Panc1 (cell line): ENCODE results near the gene ISCA2. TPM values are rescaled to one million over a fixed set of nuclear protein-coding genes. Genes with fewer than 3 reads are reported as not detected.

Source experiments
- ATAC-seq: fragments of 200-7000 bp; cut with Tn5 transposase; 2 replicates; pipeline ENCODE4 v1.9.1; 2020; ENCODE audit warnings: mild to moderate bottlenecking, moderate library complexity
- BruUV-seq: library from RNA; stranded (reverse); fragments of 400-500 nt; replicated peaks from 2 replicates; lab custom pipeline; 2021; lab: Mats Ljungman, UMichigan
- CTCF ChIA-PET: fragments of 300-600 bp; sonication (Branson Sonifier 250); formaldehyde crosslinking; loops from one replicate; lab custom pipeline; 2022; ENCODE audit warnings: antibody characterized with exemption; lab: Charles Lee
- POLR2A ChIA-PET: fragments of 300-600 bp; sonication (Branson Sonifier 250); formaldehyde crosslinking; loops from one replicate; lab custom pipeline; 2022; ENCODE audit warnings: antibody characterized with exemption; lab: Charles Lee
- DNase-seq: peaks from one replicate; pipeline ENCODE4 v3.0.0-alpha.2; 2010; ENCODE audit warnings: low read depth, low spot score
- H3K27ac ChIP-seq: 2 replicates; pipeline ENCODE4 v1.5.1; 2011; ENCODE audit warnings: mild to moderate bottlenecking, low read length, inconsistent platforms
- H3K27me3 ChIP-seq: fragments of 200-500 bp; sonication (Bioruptor generic); 2 replicates; pipeline ENCODE4 v1.6.0; 2014; ENCODE audit warnings: low read length, inconsistent platforms; ENCODE audit not compliant: control insufficient read depth, insufficient read depth
- H3K36me3 ChIP-seq: fragments of 200-500 bp; sonication (Bioruptor generic); 2 replicates; pipeline ENCODE4 v1.5.1; 2014; ENCODE audit warnings: inconsistent platforms, mild to moderate bottlenecking, low read length, moderate library complexity; ENCODE audit not compliant: control insufficient read depth, insufficient read depth
- H3K4me1 ChIP-seq: 2 replicates; pipeline ENCODE4 v1.5.1; 2011; ENCODE audit warnings: inconsistent platforms, mild to moderate bottlenecking, low read length, moderate library complexity; ENCODE audit not compliant: control insufficient read depth, insufficient read depth
- H3K4me3 ChIP-seq, 2 experiments: 2 replicates each; pipeline ENCODE4 v1.5.1; 2011 to 2012; ENCODE audit warnings: low read depth in 2 of 2, low read length in 2 of 2, mild to moderate bottlenecking in 2 of 2, inconsistent platforms in 1 of 2, moderate library complexity in 1 of 2
- H3K9me3 ChIP-seq: fragments of 200-500 bp; sonication (Bioruptor generic); 2 replicates; pipeline ENCODE4 v1.5.1; 2014; ENCODE audit warnings: low read depth, mild to moderate bottlenecking, inconsistent platforms, low read length, moderate library complexity; ENCODE audit not compliant: control insufficient read depth, insufficient read depth
- POLR2AphosphoS5 ChIP-seq: IDR thresholded peaks from 2 replicates; pipeline ENCODE4 v1.6.1; 2012; ENCODE audit warnings: mild to moderate bottlenecking, low read depth, low read length, moderate library complexity
- SIN3A ChIP-seq: IDR thresholded peaks from 2 replicates; pipeline ENCODE4 v1.6.1; 2012; ENCODE audit warnings: low read depth, mild to moderate bottlenecking, low read length, moderate library complexity, borderline replicate concordance; ENCODE audit not compliant: insufficient read depth
- TCF7L2 ChIP-seq: IDR thresholded peaks from 2 replicates; pipeline ENCODE4 v1.6.1; 2011; ENCODE audit warnings: mild to moderate bottlenecking, low read depth, low read length, inconsistent platforms
- in situ Hi-C: cut with HindIII; loops from 2 replicates; pipeline ENCODE4 v1.10.0; 2016; ENCODE audit warnings: low sequenced_read_pairs, low pct_unique_long_range_greater_than_20kb
- intact Hi-C: fragments of 100-400 bp; cut with micrococcal nuclease; formaldehyde crosslinking; loops from one replicate; pipeline ENCODE4 v1.10.0; 2022; ENCODE audit not compliant: unreplicated experiment
- total RNA-seq: library from RNA; stranded (reverse); gene quantifications from one replicate; pipeline ENCODE4 v1.2.1, GENCODE V29; 2021; ENCODE audit not compliant: unreplicated experiment
- TF ChIP-seq, protein P1 (sequence below), 2 experiments: IDR thresholded peaks; 2 replicates each; pipeline ENCODE4 v1.6.1; 2011 to 2012; ENCODE audit warnings: low read depth in 2 of 2, control low read depth in 1 of 2, low read length in 1 of 2, mild to moderate bottlenecking in 1 of 2, moderate library complexity in 1 of 2; ENCODE audit not compliant: insufficient read depth in 1 of 2
- TF ChIP-seq, protein P2 (sequence below): fragments of 450-650 bp; IDR thresholded peaks from 2 replicates; pipeline ENCODE4 v1.5.1; 2017; ENCODE audit warnings: mild to moderate bottlenecking

The ISCA2 gene
- total RNA-seq, 1 experiment from 2014 or later, result 26.1 TPM

DNA sequence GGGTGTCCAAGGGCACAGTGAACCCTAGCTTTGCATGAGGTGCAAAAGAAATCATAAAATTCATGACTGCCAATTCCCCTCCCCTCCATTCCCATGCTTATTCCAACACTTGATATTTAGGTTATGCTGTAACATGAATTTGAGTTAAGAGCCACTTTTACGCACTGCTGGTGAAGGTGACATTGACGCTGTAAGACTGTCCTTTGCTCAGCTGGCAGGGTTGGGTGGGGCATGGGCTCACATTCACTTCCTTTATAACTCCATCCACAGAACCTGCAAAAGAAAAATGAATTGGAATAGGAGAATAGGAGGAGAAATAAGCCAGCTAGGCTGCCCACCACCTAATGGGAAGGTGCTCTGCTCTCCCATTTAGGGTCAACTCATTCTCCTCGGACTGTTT, 7.4 kb upstream of the ISCA2 start:
- no peak overlapping the region for H3K27ac ChIP-seq
- POLR2A ChIA-PET, result interaction anchor here (0.6 kb wide), 1 partner anchor 69 kb away, joined by 3 read pairs; no protein-coding TSS in a partner anchor
- no peaks in the 10 kb centered on the region for H3K27me3 ChIP-seq
- in situ Hi-C loops, result no loop called here
- no TSS peak for BruUV-seq
- intact Hi-C loops, result no loop called here
- no peaks in the 10 kb centered on the region for H3K36me3 ChIP-seq
- TF ChIP-seq POLR2AphosphoS5, result no peak
- no peak for TF ChIP-seq TCF7L2
- TF ChIP-seq, protein P1, sequence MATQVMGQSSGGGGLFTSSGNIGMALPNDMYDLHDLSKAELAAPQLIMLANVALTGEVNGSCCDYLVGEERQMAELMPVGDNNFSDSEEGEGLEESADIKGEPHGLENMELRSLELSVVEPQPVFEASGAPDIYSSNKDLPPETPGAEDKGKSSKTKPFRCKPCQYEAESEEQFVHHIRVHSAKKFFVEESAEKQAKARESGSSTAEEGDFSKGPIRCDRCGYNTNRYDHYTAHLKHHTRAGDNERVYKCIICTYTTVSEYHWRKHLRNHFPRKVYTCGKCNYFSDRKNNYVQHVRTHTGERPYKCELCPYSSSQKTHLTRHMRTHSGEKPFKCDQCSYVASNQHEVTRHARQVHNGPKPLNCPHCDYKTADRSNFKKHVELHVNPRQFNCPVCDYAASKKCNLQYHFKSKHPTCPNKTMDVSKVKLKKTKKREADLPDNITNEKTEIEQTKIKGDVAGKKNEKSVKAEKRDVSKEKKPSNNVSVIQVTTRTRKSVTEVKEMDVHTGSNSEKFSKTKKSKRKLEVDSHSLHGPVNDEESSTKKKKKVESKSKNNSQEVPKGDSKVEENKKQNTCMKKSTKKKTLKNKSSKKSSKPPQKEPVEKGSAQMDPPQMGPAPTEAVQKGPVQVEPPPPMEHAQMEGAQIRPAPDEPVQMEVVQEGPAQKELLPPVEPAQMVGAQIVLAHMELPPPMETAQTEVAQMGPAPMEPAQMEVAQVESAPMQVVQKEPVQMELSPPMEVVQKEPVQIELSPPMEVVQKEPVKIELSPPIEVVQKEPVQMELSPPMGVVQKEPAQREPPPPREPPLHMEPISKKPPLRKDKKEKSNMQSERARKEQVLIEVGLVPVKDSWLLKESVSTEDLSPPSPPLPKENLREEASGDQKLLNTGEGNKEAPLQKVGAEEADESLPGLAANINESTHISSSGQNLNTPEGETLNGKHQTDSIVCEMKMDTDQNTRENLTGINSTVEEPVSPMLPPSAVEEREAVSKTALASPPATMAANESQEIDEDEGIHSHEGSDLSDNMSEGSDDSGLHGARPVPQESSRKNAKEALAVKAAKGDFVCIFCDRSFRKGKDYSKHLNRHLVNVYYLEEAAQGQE (IDR thresholded peaks at IDR 0.05; ENCODE audit: insufficient read depth in 1 of 2, low read depth in 2 of 2, low read length in 1 of 2), result no peak
- TF ChIP-seq SIN3A, result no peak
- TF ChIP-seq, protein P2, sequence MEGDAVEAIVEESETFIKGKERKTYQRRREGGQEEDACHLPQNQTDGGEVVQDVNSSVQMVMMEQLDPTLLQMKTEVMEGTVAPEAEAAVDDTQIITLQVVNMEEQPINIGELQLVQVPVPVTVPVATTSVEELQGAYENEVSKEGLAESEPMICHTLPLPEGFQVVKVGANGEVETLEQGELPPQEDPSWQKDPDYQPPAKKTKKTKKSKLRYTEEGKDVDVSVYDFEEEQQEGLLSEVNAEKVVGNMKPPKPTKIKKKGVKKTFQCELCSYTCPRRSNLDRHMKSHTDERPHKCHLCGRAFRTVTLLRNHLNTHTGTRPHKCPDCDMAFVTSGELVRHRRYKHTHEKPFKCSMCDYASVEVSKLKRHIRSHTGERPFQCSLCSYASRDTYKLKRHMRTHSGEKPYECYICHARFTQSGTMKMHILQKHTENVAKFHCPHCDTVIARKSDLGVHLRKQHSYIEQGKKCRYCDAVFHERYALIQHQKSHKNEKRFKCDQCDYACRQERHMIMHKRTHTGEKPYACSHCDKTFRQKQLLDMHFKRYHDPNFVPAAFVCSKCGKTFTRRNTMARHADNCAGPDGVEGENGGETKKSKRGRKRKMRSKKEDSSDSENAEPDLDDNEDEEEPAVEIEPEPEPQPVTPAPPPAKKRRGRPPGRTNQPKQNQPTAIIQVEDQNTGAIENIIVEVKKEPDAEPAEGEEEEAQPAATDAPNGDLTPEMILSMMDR, result no peak
- no peak for DNase-seq
- no peak for ATAC-seq
- CTCF ChIA-PET, result no interaction called here
- H3K9me3 ChIP-seq, result no peaks in the 10 kb centered on the region
- no peak overlapping the region for H3K4me3 ChIP-seq
- H3K4me1 ChIP-seq, result peaks cover 9% of the 10 kb centered on the region

DNA sequence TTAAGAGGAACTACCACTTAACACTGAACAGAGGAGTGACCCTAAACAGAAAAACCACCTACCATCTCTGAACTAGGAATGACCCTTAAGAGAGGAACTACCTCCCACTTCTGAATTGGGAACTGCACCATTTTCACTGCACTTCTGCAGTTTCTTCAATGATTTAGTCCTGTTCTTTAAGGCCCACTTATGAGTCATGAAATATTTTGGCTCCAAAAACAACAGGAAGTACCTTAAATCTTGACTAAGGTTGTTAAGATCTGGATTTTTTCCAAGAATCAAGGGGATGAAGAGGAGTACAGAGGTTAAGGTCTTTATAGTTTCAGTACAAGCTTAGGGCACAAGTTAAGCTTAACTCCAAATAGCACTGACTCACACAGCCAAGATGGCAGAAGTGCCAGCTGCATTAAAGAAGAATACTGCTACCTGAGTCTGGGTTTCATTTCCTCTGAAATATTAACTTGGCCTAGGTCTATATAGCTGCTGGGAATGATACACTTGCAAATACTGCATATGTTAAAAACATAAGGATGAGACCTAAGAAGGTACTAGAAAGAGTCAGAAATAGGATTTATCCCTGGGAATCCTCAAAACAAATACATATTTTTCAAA, 4.7 kb upstream of the ISCA2 start:
- DNase-seq (no peak), ATAC-seq (no peak)
- no peak overlapping the region for H3K27ac ChIP-seq
- BruUV-seq, result no TSS peak
- H3K4me3 ChIP-seq, result no peak overlapping the region
- no peaks in the 10 kb centered on the region for H3K9me3 ChIP-seq
- peaks cover 9% of the 10 kb centered on the region for H3K4me1 ChIP-seq
- TF ChIP-seq, protein P1 (IDR thresholded peaks at IDR 0.05; ENCODE audit: insufficient read depth in 1 of 2, low read depth in 2 of 2, low read length in 1 of 2), result no peak
- TF ChIP-seq SIN3A, result no peak
- ChIA-PET CTCF (no interaction called here), POLR2A (no interaction called here)
- peaks cover 3% of the 10 kb centered on the region; the same call in 1 of the 2 replicates for H3K36me3 ChIP-seq
- in situ Hi-C loops (no loop called here), intact Hi-C loops (no loop called here)
- no peaks in the 10 kb centered on the region for H3K27me3 ChIP-seq
